Thyroid gland (tissue), 4 donors: Measurements from ENCODE around the gene FOXO6. TPM values are rescaled to one million over a fixed set of nuclear protein-coding genes. Genes with fewer than 3 reads are reported as not detected.
A peak's percentile ranks its signal among the peaks of the same experiment; 100 is the strongest.

Experiments used
- DNase-seq, 2 donors: peaks; one replicate each; pipeline ENCODE4 v3.0.0-alpha.2; 2019
- H3K27ac ChIP-seq, 3 donors: fragments of 200-600 bp; sonication (generic); 1 replicate in 2 of 3; 2 replicates in 1 of 3; pipeline ENCODE4 v1.5.1; 2016 to 2019; ENCODE audit warnings: mild to moderate bottlenecking in 1 of 3, moderate library complexity in 1 of 3
- H3K27me3 ChIP-seq: fragments of 200-600 bp; sonication (generic); one replicate; pipeline ENCODE4 v1.5.1; 2019
- H3K36me3 ChIP-seq, 2 donors: fragments of 200-600 bp; sonication (generic); one replicate each; pipeline ENCODE4 v1.5.1; 2016 to 2019
- H3K4me1 ChIP-seq, 2 donors: fragments of 200-600 bp; sonication (generic); one replicate each; pipeline ENCODE4 v1.5.1; 2017 to 2019
- H3K4me3 ChIP-seq, 3 donors: fragments of 200-600 bp; sonication (generic); replicated peaks in 1 of 3; 1 replicate in 2 of 3; 2 replicates in 1 of 3; pipeline ENCODE4 v1.5.1; 2016; ENCODE audit warnings: mild to moderate bottlenecking in 1 of 3
- H3K9me3 ChIP-seq: fragments of 200-600 bp; sonication (generic); one replicate; pipeline ENCODE4 v1.5.1; 2017
- POLR2A ChIP-seq, 2 donors: fragments of 450-650 bp; IDR thresholded peaks; one replicate each; pipeline ENCODE4 v1.6.1; 2017; ENCODE audit warnings: antibody characterized with exemption in 2 of 2, mild to moderate bottlenecking in 2 of 2, moderate library complexity in 1 of 2
- WGBS, 2 donors: methylation state at CpG; one replicate each; pipeline ENCODE4 v1.1.5; 2017; 5-methylcytosine and 5-hydroxymethylcytosine counted together
- intact Hi-C: fragments of 100-400 bp; cut with DNase I; formaldehyde crosslinking; loops from one replicate; pipeline ENCODE4 v1.15.1; 2023
- total RNA-seq, 4 donors: library from RNA; depleted of rRNA; stranded (reverse); fragments of >200 nt; gene quantifications; one replicate each; pipeline ENCODE4 v1.2.3, GENCODE V29; 2016
- TF ChIP-seq, protein P1 (sequence below), 6 experiments: fragments of 200-600 bp in 3 of 6; fragments of 450-650 bp in 3 of 6; sonication (generic) in 3 of 6; IDR thresholded peaks; one replicate each; pipeline ENCODE4 v1.5.1; 2016 to 2019; ENCODE audit warnings: antibody characterized with exemption in 6 of 6, mild to moderate bottlenecking in 2 of 6, inconsistent platforms in 1 of 6, moderate library complexity in 1 of 6

Gene FOXO6
- total RNA-seq, 4 donors from 2014 or later: 1.1 to 4.2 (median 2.6) TPM

DNA sequence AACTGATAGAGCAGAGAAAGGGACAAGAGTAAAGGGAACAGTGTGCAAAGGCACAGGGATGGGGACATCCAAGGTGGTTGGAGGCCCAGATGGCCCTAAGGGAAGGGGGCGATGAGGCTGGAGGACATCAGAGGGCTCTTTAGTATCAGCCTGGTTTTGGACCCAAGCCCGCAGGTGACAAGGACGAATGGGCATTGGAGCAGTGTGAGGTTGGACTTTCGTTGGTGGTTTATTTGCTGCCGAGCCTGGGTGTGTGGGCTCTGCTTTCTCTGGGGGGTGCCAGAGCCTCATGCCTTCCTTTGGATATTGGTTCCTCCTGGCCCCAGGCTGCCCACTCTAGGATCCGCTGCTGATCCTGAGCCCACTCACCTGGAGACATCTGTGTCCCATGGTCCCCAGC is 12.1 kb downstream of the FOXO6 start:
- 41 to 49% methylated on average over 6 of the region's 6 CpGs for WGBS, 2 donors
- TF ChIP-seq POLR2A (IDR thresholded peaks at IDR 0.05): no peak

DNA sequence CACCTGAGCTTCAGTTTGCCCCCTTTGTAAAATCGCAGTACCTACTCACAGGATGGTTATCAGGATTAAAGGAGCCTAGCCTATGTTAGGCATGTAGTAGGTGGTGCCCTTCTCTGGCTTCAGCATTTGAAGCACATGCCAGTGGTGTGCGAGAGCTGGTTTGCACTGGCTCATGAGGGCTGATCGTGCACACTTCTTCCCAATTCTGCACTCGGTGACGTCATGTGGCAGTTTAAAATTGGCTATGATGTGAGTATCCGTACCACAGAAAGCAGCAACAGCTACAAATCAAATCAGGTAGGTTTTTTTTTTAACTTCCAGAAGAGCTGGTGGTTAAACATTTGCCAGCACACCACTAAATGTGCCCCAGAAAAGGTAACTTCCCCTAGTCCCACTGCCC is 13.5 kb downstream of the FOXO6 start:
- no peaks in the 10 kb centered on the region for H3K36me3 ChIP-seq
- H3K27me3 ChIP-seq: no peaks in the 10 kb centered on the region
- no peaks in the 10 kb centered on the region for H3K9me3 ChIP-seq
- H3K27ac ChIP-seq: no peak overlapping the region
- TF ChIP-seq POLR2A (IDR thresholded peaks at IDR 0.05): no peak
- TF ChIP-seq, protein P1, sequence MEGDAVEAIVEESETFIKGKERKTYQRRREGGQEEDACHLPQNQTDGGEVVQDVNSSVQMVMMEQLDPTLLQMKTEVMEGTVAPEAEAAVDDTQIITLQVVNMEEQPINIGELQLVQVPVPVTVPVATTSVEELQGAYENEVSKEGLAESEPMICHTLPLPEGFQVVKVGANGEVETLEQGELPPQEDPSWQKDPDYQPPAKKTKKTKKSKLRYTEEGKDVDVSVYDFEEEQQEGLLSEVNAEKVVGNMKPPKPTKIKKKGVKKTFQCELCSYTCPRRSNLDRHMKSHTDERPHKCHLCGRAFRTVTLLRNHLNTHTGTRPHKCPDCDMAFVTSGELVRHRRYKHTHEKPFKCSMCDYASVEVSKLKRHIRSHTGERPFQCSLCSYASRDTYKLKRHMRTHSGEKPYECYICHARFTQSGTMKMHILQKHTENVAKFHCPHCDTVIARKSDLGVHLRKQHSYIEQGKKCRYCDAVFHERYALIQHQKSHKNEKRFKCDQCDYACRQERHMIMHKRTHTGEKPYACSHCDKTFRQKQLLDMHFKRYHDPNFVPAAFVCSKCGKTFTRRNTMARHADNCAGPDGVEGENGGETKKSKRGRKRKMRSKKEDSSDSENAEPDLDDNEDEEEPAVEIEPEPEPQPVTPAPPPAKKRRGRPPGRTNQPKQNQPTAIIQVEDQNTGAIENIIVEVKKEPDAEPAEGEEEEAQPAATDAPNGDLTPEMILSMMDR (IDR thresholded peaks at IDR 0.05): no peak
- H3K4me1 ChIP-seq: peaks cover 19 to 33% of the 10 kb centered on the region in 2 donors
- WGBS, 2 donors: 96 to 97% methylated on average over 6 of the region's 6 CpGs
- H3K4me3 ChIP-seq: no peak overlapping the region
- intact Hi-C loops: no loop called here
- no peak for DNase-seq

More for the DNA sequence above, 12.1 kb downstream of the FOXO6 start:
- Histone ChIP-seq H3K9me3 (no peaks in the 10 kb centered on the region), H3K27ac (no peak overlapping the region), H3K36me3 (no peaks in the 10 kb centered on the region), H3K4me1 (peaks cover 19 to 30% of the 10 kb centered on the region in 2 donors), H3K4me3 (no peak overlapping the region), H3K27me3 (no peaks in the 10 kb centered on the region)
- intact Hi-C loops: no loop called here
- peak; percentile 43 to 51 for DNase-seq

DNA sequence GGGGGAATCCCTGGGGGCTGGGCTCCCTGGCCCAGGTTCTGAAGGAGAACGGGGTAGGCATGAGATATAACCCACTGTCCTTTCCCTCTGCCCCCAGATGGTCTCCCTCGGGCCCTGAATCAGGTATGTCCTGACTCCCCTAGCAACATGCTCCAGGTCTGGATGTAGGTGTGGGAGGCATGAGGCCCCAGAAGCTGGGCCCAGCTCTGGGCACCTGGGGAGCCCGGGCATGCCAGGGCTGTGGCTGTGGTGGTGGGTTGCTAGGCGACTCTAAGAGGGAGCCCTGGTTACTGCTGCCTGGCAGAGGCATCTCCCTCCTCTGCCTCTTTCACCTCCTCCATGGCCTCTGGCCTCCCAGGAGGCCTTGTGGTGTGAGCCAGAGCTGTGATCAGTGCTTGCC is 16.2 kb downstream of the FOXO6 start:
- TF ChIP-seq, protein P1 (IDR thresholded peaks at IDR 0.05): no peak
- TF ChIP-seq POLR2A (IDR thresholded peaks at IDR 0.05): no peak

DNA sequence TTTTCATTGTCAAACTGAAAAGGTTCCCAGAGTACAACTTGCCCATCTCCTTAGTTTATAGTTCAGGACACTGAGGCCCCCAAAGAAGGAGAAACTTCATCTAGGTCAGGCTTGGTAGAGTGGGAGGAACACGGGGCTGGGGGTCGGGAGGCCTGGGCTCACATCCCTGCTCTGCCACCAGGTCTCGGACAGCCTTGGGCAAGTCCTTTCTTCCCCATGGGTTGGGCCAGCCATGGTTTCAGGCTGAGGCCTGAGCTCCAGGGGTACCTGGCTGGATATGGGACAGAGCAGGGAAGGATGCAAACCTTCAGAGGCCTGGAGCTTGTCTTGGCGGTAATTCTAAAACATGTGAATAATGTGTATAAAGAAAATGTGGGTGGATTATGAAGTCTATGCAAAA is 17.0 kb downstream of the FOXO6 start:
- no peaks in the 10 kb centered on the region for H3K27me3 ChIP-seq
- no peaks in the 10 kb centered on the region for H3K36me3 ChIP-seq
- no peaks in the 10 kb centered on the region for H3K9me3 ChIP-seq
- H3K4me3 ChIP-seq: no peak overlapping the region
- no peak for DNase-seq
- intact Hi-C loops: no loop called here
- TF ChIP-seq, protein P1 (IDR thresholded peaks at IDR 0.05): no peak
- TF ChIP-seq POLR2A (IDR thresholded peaks at IDR 0.05): no peak
- 90 to 95% methylated on average over 4 of the region's 4 CpGs for WGBS, 2 donors
- peaks cover 20 to 25% of the 10 kb centered on the region in 2 donors for H3K4me1 ChIP-seq
- H3K27ac ChIP-seq: no peak overlapping the region

More for the DNA sequence above, 16.2 kb downstream of the FOXO6 start:
- intact Hi-C loops: no loop called here
- H3K4me1 ChIP-seq: peaks cover 22 to 32% of the 10 kb centered on the region in 2 donors
- H3K4me3 ChIP-seq: no peak overlapping the region
- WGBS, 2 donors: 76 to 77% methylated on average over 3 of the region's 4 CpGs
- H3K27ac ChIP-seq: no peak overlapping the region
- H3K9me3 ChIP-seq: no peaks in the 10 kb centered on the region
- no peak for DNase-seq
- no peaks in the 10 kb centered on the region for H3K27me3 ChIP-seq
- no peaks in the 10 kb centered on the region for H3K36me3 ChIP-seq

DNA sequence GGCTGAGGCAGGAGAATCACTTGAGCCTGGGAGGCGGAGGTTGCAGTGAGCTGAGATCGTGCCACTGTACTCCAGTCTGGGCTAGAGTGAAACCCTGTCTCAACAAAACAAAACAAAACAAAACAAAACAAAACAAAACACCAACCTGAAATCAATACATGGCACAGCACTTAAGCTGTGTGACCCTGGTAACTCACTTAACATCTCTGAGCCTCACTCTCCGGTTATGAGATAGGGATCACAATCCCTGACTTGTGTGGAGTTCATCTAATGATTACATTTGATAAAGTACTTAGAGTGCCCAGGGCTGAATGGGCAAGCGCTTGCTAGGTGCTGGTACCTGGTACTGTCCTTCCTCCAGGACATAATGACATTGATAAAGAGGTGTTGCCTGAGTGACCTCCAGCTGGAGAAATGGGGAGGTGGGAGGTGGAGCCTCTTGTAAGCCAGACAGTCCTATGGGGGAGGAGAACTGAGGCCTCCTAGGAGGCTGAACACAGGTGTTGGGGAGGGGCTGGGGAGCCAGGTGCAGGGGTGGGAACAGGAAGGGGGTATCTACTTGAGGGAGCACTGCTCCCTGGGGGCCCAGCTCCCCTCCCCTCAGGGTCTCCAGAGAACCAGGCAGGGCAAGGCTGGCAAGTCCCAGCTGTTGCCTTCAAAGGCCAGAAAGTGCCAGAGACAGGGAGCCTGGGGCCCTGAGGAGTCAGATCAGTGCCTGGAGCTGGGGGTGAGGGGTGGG is 17.9 kb downstream of the FOXO6 start:
- H3K27me3 ChIP-seq: no peaks in the 10 kb centered on the region
- H3K4me1 ChIP-seq: peaks cover 24 to 27% of the 10 kb centered on the region in 2 donors
- H3K4me3 ChIP-seq: no peak overlapping the region
- no peak for TF ChIP-seq POLR2A (IDR thresholded peaks at IDR 0.05)
- TF ChIP-seq, protein P1 (IDR thresholded peaks at IDR 0.05): no peak
- no peak overlapping the region for H3K27ac ChIP-seq
- DNase-seq: no peak
- WGBS, 2 donors: 94 to 95% methylated on average over 4 of the region's 4 CpGs
- H3K36me3 ChIP-seq: no peaks in the 10 kb centered on the region
- intact Hi-C loops: no loop called here
- H3K9me3 ChIP-seq: no peaks in the 10 kb centered on the region
